ENCODE measurements around the gene FKBP5.
"Not testable (repeated sequence)": the region's sequence is repeated elsewhere in the genome, so short reads cannot be mapped to it uniquely, and the experiment has no call there.

FKBP5 gene

GRCh38 chr6:35550437-35550836 lies 138.3 kb downstream of the FKBP5 start:
- DNase-seq (ENCODE audit: low read depth in 4 of 4, low spot score in 1 of 4): no peak

- DNase-seq (ENCODE audit: low read depth in 4 of 4, low spot score in 1 of 4): no peak
Measured at GRCh38 chr6:35547676-35548075, 141.0 kb downstream of the FKBP5 start.

GRCh38 chr6:35544769-35545361 lies 143.8 kb downstream of the FKBP5 start:
- no peak for DNase-seq (ENCODE audit: low read depth in 4 of 4, low spot score in 1 of 4)

GRCh38 chr6:35543459-35544193 lies 145.1 kb downstream of the FKBP5 start:
- DNase-seq (ENCODE audit: low read depth in 4 of 4, low spot score in 1 of 4): no peak

- DNase-seq (ENCODE audit: low read depth in 4 of 4, low spot score in 1 of 4): no peak
Measured at GRCh38 chr6:35541836-35542235, 146.9 kb downstream of the FKBP5 start.

- DNase-seq (ENCODE audit: low read depth in 4 of 4, low spot score in 1 of 4): no peak
Measured at GRCh38 chr6:35539223-35539622, 149.5 kb downstream of the FKBP5 start.

- DNase-seq (ENCODE audit: low read depth in 4 of 4, low spot score in 1 of 4): not testable (repeated sequence)
Measured at GRCh38 chr6:35535847-35536246, 152.9 kb downstream of the FKBP5 start.

GRCh38 chr6:35534407-35535170 lies 154.1 kb downstream of the FKBP5 start:
- DNase-seq (ENCODE audit: low read depth in 4 of 4, low spot score in 1 of 4): no peak

GRCh38 chr6:35533981-35534380 lies 154.7 kb downstream of the FKBP5 start:
- no peak for DNase-seq (ENCODE audit: low read depth in 4 of 4, low spot score in 1 of 4)

- DNase-seq (ENCODE audit: low read depth in 4 of 4, low spot score in 1 of 4): no peak
Measured at GRCh38 chr6:35532126-35532525, 156.6 kb downstream of the FKBP5 start.

GRCh38 chr6:35524380-35525020 lies 164.2 kb downstream of the FKBP5 start:
- no peak for DNase-seq (ENCODE audit: low read depth in 4 of 4, low spot score in 1 of 4)
